NCI-H510A (cell line): ENCODE measurements around the gene NUP93.

Source experiments
- DNase-seq: peaks from one replicate; lab custom pipeline; 2025; lab: John Stamatoyannopoulos, UW

NUP93 gene

GRCh38 chr16:56817056-56817455 is 87.1 kb downstream of the NUP93 start:
- no peak for DNase-seq

DNA sequence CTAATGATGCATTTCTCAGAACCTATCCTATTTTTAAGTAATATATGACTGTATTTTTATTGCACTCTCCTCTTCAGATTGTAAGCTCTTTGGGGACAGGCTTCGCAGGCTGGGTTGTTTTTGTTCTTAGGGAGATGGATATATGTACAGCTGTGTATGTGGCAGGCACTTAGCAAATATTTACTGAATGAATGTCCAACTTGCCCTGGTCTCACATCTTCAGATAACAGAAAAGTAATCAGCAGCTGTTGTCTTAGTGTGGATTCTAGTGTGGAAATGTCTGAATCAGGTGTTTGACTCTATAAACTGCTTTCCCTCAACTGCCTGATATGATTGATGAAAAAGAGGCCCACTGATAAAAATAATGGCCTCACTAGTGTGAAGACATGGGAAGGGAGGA is 88.0 kb downstream of the NUP93 start:
- DNase-seq: no peak

- DNase-seq: no peak
Measured at GRCh38 chr16:56823081-56823733, 93.3 kb downstream of the NUP93 start.

DNA sequence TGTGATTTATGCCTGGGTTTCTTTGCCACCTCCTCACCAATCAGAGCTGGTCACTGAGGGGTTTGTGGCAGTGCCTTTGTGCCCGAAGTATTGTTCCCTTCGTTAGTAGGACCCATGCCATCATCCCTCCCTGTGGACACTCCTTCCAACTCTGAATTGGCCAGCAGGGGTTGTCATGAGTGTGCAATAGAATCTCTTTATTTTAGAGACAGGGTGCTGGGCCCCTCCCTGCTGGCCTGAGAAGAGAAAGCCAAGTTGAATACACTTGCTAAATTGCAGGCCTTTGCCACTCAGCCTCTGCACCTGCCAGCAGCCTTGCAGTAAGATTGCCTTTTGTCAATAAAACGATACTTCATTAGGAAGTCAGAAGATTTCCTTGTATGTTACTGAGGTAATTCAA is 94.4 kb downstream of the NUP93 start:
- DNase-seq: no peak

DNA sequence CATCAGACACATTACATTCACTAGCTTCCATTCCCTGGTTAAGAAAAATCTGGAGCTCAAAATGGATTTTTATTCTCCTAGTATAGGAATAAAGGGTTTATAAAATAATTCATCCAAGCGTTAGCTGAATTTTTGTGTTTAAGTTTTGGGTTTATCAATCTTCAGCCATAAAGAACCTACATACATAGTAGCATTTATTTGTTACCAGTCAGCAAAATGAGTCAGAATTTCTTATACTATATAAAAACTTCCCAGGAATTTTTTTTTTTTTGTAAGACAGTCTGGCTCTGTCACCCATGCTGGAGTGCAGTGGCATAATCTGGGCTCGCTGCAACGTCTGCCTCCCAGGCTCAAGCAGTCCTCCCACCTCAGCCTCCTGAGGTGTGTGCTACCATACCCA is 94.9 kb downstream of the NUP93 start:
- DNase-seq: no peak

GRCh38 chr16:56825826-56826225 is 95.9 kb downstream of the NUP93 start:
- DNase-seq: no peak

DNA sequence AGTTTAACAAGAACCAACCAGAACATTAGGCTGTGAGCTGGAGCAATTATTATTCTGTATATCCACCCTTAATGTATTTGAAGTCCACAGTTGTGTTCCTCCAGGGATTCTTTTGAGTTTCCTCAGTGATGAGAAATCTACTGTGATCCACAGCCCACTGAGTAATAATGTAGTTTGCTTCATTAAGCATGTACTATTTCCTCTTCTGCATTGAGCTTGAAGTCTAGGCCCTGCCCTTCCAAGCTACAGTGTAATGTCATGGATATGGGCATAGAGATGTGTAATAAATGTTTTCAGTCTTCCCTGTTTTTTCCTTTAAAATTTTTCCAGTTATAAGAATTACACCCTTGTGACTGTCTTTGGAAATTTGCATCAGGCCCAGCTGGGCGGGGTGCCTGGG is 98.7 kb downstream of the NUP93 start:
- DNase-seq: no peak

DNA sequence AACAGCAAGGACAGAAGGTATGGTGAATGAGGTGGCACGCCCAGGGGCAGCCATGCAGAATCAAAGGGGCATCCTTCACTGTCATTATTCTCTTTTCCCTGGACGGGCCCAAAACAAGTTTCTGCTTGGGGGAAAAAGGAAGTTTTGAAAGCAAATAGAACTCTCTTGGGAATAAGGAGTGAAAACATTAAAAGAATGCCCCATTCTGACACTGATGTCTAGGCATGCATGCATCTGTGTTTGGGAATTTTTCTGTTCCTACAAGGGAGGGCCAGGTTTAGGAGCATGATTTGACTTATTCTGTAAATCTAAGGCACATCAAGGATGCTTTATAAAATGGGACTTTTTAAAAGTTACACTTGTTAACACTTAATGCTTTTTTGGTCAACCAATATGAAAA is 100.7 kb downstream of the NUP93 start:
- DNase-seq: no peak

GRCh38 chr16:56832768-56833167 is 102.8 kb downstream of the NUP93 start:
- DNase-seq: no peak

DNA sequence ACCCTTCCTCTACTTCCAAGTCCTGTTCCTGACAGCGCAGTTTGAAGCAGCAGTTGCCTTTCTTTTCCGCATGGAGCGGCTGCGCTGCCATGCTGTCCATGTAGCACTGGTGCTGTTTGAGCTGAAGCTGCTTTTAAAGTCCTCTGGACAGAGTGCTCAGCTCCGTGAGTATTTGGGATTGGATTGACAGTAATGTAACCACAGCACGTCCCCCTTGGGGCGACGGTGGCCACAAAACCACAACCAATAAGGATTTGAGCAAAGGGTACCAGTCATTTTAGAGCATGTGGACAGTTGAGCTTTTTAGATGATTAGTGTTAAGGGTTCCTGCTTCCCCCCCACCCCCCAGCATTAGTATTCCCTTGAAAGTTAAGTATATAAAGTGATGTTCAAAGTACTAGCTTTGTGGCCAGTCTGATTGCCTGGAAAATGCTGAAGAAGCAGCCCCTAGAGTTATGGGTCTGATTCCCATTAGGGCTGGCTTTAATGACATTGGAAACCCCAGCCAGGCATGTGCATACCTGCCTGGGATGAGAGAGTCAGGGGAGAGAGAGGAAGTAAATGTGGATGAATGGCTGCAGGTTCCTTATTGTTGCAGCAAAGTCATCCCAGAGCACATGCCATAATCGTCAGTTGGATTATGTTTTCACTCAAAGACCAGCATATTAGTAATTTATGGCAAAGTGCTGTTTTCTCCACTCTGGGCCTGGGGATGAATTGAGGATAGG is 103.5 kb downstream of the NUP93 start:
- DNase-seq: no peak

GRCh38 chr16:56835320-56835719 is 105.4 kb downstream of the NUP93 start:
- no peak for DNase-seq

- DNase-seq: no peak
Measured at GRCh38 chr16:56836410-56837230, 106.7 kb downstream of the NUP93 start.

DNA sequence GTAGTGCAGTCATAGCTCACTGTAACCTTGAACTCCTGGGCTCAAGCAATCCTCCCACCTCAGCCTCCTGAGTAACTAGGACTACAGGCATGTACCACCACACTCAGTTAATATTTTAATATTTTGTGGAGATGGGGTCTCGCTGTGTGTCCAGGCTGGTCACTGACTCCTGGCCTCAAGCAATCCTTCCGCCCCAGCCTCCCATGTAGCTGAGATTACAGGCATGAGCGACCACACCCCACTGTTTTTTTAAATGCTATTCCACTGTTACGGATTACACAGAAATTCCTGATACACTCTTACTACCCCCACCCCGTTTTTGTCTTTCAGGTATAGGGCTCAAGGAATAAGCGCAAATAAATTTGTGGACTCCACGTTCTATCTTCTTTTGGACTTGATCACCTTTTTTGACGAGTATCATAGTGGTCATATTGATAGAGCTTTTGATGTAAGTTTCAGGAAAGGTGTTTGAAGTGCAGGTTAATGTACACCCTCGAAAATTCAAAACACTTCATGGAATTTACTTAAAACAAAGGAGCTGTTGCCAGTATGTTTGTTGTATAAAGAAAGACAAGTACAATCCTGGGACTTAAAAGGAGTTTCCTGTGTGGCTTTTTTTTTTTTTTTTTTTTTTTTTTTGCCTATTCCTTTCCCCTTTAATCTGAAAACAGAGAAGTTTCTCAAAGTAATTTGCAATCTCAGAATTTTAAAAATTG is 108.9 kb downstream of the NUP93 start:
- DNase-seq: no peak

GRCh38 chr16:56841233-56841632 is 111.3 kb downstream of the NUP93 start:
- no peak for DNase-seq

GRCh38 chr16:56841659-56842058 is 111.7 kb downstream of the NUP93 start:
- DNase-seq: no peak

DNA sequence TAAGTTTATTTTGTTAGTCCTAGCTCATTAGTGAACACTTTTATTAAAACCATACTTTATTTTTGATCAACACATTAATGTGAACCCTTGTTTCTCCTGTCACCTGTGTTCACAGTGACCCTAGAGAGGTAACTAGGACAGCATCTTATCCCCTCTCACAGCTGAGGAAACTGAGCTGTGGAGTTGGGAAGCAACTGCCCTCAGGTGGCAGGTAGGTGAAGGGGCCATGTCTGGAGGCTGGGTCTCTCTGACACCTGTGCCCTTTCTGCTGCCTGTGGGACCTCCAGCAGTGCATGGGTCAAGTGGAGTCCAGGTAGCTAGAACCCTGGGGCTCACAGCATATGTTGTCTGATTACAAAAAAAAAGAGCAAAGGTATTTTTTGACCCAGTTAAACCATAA is 112.2 kb downstream of the NUP93 start:
- no peak for DNase-seq

- no peak for DNase-seq
Measured at GRCh38 chr16:56844056-56844455, 114.1 kb downstream of the NUP93 start.

GRCh38 chr16:56847173-56847910 is 117.4 kb downstream of the NUP93 start:
- DNase-seq: no peak

GRCh38 chr16:56848029-56848936 is 118.4 kb downstream of the NUP93 start:
- no peak for DNase-seq

GRCh38 chr16:56848955-56849689 is 119.2 kb downstream of the NUP93 start:
- DNase-seq: no peak
